ENCODE results near the gene CETN1. TPM values are rescaled to one million over a fixed set of nuclear protein-coding genes. Genes with fewer than 3 reads are reported as not detected.

CETN1 gene
- not detected for total RNA-seq

DNA sequence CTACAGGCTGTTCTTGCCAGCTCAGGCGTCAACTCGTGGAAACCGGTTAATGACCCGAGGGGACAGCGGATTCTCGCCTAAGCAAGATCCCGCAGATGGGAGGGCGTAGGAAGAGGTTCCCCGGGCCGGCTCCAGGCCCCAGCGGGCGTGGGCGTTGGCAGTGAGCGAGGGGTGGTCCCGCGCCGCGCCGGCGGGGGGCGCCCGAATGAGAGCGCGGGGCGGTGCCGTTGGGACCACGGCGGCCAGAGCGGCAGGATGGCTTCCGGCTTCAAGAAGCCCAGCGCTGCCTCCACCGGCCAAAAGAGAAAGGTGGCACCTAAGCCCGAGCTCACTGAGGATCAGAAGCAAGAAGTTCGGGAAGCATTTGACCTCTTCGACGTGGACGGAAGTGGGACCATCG, at the start of gene CETN1:
Gene CETN1, plus strand, starts transcription at position 227 of the 400 bp plus-strand sequence. Its CDS starts 29 bp downstream, at position 256.
- DNase-seq (ENCODE audit: low read depth in 2 of 3, low spot score in 2 of 3): no peak

DNA sequence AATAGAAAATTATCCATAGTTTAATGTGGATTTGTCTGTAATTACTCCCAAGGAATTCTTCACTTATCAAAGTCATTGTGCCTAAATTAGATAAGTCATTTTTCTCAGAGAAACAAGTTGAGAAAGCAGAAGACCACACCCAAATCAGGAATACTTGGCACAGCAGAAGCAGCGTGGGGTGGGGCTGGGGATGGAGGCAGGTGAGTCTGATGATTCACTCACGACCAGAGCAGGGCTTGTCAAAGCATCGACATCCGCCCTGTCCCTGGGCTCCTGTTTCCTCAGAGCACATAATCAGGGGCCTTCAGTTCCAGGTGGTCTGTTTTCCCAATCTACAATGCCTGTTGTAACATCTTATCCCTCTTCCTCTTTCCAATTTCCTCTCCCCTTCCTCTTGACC, 48.2 kb upstream of the CETN1 start:
- no peak for DNase-seq (ENCODE audit: low read depth in 2 of 3, low spot score in 2 of 3)

DNA sequence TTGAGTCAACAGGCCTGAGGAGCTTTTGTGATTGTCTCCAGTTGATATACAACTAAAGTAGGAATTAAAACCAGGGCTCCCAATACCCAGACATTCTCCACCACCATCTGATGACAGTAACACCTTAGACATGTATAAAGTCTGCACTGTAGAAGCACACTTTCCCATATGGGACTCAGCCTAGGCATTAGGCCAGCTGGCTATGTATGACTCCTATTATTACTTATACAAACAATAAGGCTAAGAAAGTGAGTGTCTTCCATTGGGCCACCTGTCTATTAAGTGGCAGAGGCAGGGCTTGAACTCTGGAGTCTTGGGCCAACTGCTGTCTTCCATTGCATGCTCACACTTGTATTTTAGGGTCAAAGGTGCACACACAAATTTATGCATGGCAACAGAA, 47.5 kb upstream of the CETN1 start:
- no peak for DNase-seq (ENCODE audit: low read depth in 2 of 3, low spot score in 2 of 3)

DNA sequence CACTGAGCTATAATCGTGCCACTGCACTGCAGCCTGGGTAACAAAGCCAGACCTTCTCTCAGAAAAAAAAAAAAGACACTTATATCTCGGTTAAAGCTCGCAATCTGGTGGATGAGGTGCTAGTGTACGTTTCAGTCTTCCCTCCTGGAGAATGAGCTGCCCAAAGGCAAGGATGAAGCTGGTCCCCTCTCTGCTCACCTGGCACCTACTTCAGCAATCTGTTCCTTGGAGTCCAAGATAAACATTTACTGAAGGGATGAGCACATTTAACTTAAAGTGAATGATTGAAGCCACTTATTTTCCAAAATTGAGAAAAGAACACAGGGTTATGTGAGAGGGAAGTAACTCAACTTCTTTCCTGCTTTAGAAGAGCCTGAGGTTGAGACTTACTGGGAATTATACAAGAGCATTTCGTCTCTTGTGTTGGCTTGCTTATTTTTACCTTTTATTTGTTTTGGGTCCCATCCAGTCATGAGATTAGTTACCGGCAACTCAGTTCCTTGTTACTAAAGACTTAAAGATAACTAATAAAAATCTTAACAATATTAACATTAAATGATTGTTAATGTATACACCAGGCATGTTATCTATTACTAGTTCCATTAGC, 46.1 kb upstream of the CETN1 start:
- no peak for DNase-seq (ENCODE audit: low read depth in 2 of 3, low spot score in 2 of 3)

DNA sequence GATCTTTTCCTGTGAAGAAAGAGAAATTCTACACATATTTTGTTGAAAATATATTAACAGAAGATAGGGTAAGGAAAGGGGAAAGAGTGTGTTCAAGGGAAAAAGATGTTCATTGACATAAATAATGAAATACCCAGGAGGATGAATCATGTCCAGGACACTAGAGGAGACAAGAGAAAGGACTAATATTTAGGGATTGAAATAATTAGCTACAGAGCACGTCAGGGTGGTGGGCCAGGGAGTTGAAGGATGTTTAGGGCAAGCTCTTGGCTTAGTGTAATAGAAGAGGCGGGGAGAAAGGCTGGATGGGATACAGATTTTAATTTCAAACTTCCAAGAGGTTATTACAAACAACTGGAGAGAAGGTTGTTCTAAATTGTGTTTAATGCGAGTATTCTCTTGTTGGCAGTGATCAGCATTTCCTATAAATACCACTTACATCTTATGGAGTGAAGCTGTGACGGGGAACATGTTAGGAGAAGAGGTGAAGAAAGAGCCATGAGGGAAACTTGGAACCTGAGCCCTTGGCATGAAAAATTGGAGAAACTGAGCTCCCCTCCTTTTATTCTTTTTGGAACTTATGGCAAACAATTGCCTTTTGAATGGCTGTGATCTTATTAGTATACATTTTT, 36.6 kb upstream of the CETN1 start:
- DNase-seq (ENCODE audit: low read depth in 2 of 3, low spot score in 2 of 3): no peak

DNA sequence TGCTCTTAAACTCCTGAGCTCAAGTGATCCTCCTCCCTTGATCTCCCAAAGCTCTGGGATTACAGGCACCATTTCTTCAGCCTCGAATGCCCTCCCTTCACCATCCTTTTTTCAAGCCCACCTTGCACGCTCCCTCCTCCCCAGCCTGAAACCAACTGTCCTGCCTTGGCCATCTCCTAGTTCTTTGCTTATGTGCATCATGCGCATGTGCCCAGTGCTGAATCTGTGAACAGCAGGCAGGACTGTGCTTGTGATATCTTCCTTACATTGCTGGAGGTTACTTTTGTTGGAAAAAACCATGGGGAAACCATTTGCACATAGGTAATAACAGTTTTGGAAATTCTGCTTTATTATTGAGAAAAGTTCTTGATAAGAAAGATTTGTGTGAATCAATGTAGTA, 30.2 kb upstream of the CETN1 start:
- no peak for DNase-seq (ENCODE audit: low read depth in 2 of 3, low spot score in 2 of 3)

DNA sequence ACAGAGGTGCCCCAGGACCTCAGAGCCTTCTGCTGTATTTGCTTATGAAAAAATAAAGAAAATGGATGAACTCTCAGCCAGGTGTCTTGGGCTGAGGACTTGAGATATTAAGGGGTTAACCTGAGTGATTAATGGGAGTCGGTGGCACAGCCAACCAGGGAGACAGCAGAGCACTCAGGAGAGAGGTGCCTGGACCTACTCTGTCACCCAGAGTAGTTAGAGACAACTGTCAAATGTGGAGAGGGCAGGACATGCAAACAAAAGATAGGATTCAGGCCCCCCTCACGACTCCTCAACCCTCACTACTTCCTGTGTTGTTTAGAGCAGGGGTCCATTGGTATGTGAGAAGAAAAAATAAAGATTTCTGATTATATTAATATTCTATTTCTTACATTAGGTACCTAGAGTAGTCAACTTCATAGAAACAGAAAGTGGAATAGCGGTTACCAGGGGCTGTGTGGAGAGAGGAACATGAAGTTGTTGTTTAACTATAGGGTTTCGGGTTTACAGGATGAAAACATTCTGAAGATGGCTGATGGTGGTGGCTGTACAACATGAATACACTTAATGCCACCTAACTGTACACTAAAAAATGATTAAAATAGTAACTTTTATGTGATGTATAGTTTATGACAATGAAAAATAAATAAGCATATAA, 28.6 kb upstream of the CETN1 start:
- DNase-seq (ENCODE audit: low read depth in 2 of 3, low spot score in 2 of 3): no peak

DNA sequence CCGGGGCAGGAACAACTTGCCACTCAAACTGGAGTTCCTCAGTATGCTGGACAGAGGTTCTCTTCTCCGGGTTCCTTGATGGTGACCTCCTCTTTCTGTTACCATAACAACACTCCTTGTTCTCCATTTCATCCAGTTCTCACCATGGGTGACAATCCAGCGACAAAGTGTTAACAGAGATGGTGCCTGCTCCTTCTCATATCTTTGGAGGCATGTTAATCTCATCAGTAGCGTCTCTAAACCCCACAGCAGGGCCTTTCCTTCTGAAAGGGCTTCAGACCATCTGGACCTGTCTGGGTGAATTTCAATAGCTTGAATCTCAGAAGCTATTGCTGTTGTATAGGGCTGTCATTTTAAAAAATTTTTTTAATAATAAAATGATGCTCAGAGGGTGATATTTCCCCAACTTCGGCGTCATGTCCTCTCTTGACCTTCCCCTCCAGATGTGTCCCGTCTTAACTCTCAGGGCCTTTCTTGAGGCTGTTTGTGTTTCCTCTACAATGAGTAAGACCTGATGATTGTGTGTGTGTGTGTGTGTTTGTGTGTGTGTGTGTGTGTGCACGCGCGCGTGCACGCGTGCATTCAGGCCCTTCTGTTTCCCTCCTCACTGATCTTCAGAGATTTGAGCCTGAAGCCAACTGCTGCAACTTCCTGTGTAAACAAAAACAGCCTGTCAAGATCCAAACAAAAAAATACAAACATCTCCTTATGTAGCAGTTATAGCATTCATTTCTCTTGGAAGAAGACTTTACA, 24.3 kb upstream of the CETN1 start:
- DNase-seq (ENCODE audit: low read depth in 2 of 3, low spot score in 2 of 3): peak in 1 of 3 donors; percentile 3

DNA sequence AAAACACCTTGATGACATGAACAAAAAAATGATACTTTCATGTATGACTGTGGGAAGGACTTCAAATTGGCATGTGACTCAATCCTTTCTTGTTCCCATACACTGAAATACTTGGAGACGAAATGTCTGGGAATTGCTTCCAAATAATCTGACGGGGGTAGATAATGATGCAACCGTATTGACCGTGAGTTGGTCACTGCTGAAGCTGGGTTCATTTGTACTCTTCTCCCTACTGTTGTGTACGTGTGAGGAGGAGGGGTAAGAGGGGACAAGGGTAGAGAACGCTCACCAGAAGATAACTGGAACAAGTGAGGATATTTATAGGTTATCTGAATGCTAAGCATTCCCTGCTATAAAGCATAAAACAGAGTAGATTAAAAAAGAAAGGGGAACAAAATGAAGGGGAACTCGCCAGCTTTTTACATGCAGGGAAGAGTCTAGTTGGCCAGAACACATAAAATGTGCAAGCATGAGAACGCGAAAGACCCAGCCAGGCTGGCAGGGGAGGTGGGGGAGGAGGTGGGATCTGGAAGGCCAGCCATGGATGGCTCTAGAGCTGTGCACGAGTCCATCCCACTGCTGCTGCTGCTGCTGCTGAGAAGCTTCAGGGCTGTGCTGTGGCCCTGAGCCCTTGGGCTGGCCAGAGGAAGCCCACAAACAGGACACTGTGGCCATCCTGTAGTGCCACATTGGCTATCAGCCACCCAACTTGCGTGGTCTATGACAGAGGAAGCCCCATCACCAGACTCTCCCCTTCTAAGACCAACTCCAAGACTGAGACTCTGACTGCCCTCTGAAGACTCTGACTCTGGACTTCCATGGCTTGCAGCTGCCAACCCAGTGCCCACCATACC, 15.2 kb upstream of the CETN1 start:
- no peak for DNase-seq (ENCODE audit: low read depth in 2 of 3, low spot score in 2 of 3)

DNA sequence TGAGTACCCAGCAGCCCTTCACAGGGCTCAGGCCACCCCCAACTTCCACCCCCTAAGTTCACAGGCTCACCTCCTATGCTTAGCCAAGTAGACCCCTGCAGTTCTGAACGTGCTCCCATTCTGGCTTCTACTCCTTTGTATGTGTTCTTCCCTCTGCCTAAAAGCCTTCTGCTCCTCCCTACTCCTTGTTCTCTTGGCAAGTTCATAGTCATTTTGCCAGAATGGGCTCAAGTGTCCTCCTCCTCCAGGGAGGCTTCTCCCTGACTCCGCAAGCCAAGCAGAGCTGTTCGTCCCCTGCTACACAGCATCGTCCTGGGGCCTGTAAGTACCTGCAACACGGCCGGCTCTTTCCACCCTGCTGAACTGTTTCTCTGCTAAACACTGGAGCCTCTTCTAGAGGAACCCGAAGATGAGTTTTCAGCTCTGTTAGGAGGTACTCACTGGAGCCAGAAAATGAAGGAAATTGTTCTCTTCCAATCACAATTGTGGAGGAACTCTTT, 14.6 kb upstream of the CETN1 start:
- DNase-seq (ENCODE audit: low read depth in 2 of 3, low spot score in 2 of 3): no peak

DNA sequence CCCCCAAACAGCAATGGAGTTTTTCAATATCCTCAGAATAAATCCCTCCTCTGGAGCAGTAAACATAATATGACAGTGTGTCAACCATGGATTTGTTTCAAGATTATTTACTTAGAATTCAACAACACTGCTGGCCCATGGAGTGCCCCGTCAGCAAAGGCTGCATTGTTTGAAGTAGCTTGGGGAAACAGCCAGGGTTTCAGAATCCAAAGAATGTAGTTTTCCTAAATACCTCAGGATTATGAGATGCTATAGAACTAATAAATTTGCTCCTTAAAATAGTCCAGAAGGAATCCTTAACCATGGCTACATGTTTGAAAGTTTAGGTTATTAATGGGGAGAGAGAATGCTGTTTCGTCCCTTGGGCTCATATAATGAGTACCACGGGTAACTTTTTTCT, 13.1 kb upstream of the CETN1 start:
- no peak for DNase-seq (ENCODE audit: low read depth in 2 of 3, low spot score in 2 of 3)

DNA sequence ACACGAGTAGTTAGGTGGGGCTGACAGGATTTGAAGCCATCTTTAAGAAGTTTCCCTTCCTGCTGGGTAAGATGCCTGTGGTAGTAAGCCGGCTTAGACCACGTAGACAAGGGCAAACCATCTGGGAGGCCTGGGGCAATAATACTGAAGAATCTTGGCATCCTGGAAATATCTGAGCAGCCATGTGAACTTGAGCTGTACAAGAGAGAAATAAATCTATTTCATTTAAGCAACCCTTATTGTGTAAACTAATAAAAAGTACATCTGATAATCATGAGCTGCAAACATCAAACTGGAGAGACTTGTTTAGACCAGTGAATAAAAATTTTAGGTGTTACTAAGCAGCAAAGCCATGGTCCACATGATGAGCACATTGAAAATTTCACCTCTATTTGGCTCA, 11.4 kb upstream of the CETN1 start:
- no peak for DNase-seq (ENCODE audit: low read depth in 2 of 3, low spot score in 2 of 3)

DNA sequence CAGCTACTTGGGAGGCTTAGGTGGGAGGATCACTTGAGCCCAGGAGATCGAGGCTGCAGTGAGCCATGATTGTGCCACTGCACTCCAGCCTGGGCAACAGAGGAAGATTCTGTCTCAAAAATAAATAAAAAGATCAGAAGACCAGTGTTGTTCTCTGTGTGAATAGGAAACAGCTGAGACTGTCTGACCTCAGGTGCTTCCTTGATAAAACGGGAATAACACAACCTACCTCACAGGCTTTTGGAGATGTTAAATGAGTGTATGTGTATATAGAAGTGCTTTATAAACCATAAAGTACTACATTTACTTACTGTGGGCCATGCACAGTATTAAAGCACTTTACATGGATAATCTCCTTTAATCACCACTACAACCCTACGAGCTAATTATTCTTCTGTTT, 9.9 kb upstream of the CETN1 start:
- DNase-seq (ENCODE audit: low read depth in 2 of 3, low spot score in 2 of 3): peak in 2 of 3 donors; percentile 1 to 50

DNA sequence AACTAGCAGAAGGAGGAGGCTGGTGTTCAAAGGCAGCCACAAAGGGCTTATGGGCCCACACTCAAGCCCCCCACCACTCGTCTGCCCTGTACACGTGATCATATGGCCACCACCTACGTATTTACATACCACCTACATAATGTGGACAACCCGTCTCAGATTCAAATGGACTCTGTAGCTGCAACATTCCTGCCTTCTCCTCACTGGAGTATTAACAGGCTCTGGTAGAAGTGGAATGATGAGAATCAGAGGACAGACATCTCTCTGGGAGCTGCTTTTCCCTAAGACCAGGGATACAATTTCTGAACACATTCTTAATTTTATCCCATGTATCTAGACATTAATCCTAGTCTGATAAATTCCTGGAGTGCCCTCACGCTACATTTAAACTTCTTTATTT, 9.5 kb upstream of the CETN1 start:
- DNase-seq (ENCODE audit: low read depth in 2 of 3, low spot score in 2 of 3): no peak

DNA sequence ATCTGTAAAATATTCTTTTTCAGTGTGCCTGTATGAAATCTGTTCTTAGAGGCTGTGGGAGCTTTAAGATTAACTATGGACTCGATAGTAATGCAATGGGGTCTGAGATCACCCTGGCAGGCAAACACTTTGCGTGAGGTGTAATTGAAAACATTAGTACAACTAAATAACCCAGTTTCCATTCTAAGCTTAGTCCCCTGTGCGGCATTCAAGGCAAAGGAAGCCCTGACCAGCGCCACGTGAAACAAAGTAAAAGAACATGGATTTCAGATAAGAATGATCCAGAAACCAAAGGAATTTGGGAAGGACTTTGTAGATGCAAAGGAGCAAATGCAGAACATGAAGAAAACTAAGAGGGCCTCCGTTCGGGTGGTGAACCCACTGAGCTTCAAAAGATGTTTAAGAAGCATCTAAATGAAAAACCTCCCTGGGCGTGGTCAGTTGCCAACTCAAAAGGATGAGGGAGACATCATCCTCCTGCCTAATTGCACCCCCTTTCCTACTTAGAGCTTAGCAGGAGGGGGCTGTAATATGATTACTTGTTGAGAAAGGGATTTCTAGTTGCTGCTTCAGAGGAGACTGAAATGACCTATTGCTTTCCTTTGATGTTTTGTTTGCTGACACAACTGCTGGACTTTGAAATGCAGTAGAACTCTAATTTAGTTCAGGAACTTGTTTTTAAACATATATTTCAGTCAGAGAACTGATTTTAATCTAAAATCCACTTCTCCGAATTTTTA, 7.9 kb upstream of the CETN1 start:
- no peak for DNase-seq (ENCODE audit: low read depth in 2 of 3, low spot score in 2 of 3)

DNA sequence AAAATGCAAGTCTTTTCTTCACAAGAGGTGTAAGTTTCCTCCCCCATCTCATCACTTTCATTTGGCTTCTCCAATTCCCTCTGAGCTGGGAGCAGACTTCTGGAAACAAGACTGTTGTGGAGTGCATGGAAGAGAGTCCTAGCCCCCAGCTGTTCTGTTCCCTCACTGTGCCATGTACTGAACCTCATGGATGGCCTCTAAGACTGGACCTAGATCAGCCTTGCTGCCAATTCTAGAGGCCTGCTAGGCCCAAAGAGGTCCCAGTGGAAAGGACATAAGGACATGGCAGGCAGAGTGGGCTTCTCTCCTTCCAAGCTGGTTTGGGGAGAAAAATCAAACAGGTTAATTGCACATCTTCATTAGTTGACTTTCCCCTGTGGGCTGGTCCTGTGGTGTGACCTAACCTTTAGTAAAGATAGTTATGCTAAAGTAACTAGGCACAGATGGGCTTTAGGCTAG, 7.3 kb upstream of the CETN1 start:
- DNase-seq (ENCODE audit: low read depth in 2 of 3, low spot score in 2 of 3): no peak

DNA sequence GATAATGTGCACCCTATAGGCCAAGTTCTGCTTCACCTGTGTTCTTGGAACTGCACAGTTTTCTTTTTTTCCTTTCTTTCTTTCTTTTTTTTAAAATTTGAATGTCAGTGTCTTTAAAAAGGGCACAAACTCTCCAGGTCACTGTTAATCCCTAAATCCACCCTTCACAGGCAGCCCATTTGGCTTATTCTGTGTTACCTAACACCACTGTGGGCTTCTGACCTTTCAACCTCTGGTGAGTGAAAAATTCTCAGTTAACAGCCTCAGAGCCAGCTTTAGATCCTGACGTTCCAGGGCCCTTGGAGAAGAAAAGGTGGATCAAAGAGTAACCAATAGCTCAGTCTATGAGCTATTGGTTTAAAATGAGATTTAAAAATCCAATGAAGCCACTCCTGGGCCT, 6.8 kb upstream of the CETN1 start:
- DNase-seq (ENCODE audit: low read depth in 2 of 3, low spot score in 2 of 3): no peak

DNA sequence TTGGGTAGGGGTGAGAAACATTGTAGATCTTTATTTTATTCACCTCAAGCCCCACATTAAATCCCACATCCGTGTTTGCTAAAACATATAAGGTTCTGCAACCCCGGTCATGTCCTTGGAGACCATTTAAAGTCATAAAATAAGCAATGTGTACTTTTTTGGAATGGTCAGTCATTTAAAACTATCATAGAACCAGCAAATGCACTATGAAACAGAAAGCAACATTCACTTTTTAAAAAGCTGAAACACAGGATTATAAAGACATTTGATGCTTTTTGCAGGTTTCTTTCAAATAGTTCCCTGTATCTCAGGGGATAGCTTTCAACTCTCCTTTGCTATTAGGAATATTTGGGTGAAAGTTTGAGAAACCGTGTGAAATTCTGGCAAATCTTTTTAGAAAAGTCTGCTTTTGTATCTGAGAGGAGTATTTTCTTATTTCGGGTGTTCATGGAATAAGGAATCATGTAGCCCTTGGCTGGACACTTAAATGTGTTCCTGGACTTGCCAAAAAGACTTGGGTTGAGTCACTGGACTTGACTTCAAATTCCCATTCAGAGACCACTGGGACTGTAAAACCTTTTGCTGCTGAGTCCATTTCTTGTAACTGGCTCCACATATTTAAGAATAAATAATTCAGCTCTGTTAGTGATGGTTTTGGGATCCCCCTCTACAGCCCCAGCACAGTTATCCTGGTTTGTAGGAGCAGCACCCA, 5.9 kb upstream of the CETN1 start:
- DNase-seq (ENCODE audit: low read depth in 2 of 3, low spot score in 2 of 3): no peak

Measured in hematopoietic multipotent progenitor cell (in vitro differentiated cells).